ENCODE results near the gene PDE9A.
"Not testable (repeated sequence)": the region's sequence is repeated elsewhere in the genome, so short reads cannot be mapped to it uniquely, and the experiment has no call there.

PDE9A gene

GRCh38 chr21:42794551-42794950, 141.1 kb downstream of the PDE9A start:
- TF ChIP-seq CTCF (IDR thresholded peaks at IDR 0.05; ENCODE audit: extremely low read depth, missing control alignments) = no peak
- no peak for DNase-seq (ENCODE audit: low spot score)

GRCh38 chr21:42796327-42797062, 143.1 kb downstream of the PDE9A start:
- TF ChIP-seq CTCF (IDR thresholded peaks at IDR 0.05; ENCODE audit: extremely low read depth, missing control alignments) = no peak

GRCh38 chr21:42797522-42797921, 144.1 kb downstream of the PDE9A start:
- TF ChIP-seq CTCF (IDR thresholded peaks at IDR 0.05; ENCODE audit: extremely low read depth, missing control alignments) = no peak
- no peak for DNase-seq (ENCODE audit: low spot score)

More at GRCh38 chr21:42796327-42797062, 143.1 kb downstream of the PDE9A start:
- no peak for DNase-seq (ENCODE audit: low spot score)

DNA sequence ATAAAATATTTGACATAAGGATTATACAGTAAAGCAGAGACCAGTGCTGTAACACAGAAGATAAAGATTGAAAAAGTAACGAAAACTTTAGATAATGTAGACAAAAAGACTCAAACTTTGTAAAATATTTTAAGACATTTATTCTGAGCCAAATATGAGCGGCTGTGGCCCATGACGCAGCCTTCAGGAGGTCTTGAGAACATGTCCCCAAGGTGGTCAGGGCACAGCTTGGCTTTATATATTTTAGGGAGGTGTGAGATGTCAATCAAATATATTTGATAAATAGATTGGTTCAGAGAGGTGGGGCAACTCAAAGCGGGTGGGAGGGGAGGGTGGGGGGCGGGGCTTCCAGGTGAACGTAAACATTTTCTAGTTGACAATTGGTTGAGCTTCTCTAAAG, 144.7 kb downstream of the PDE9A start:
- TF ChIP-seq CTCF (IDR thresholded peaks at IDR 0.05; ENCODE audit: extremely low read depth, missing control alignments) = no peak
- no peak for DNase-seq (ENCODE audit: low spot score)

GRCh38 chr21:42799516-42799915, 146.1 kb downstream of the PDE9A start:
- no peak for TF ChIP-seq CTCF (IDR thresholded peaks at IDR 0.05; ENCODE audit: extremely low read depth, missing control alignments)
- DNase-seq (ENCODE audit: low spot score) = no peak

DNA sequence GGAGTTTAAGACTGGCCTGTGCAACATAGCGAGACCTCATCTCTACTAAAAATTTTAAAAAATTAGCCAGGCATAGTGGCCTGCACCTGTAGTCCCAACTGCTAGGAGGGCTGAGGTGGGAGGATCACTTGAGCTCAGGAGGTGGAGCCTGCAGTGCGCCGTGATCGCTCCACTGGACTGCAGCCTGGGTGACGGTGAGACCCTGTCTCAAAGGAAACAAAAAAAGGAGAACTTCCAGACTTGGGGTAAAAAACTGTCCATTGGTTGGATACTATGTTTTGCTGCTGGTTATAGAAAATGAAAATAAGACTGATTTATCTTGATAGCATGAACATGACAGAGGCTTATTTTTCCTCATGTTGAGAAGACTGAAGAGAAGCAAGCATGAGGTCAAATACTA, 146.5 kb downstream of the PDE9A start:
- no peak for DNase-seq (ENCODE audit: low spot score)
- TF ChIP-seq CTCF (IDR thresholded peaks at IDR 0.05; ENCODE audit: extremely low read depth, missing control alignments) = no peak

DNA sequence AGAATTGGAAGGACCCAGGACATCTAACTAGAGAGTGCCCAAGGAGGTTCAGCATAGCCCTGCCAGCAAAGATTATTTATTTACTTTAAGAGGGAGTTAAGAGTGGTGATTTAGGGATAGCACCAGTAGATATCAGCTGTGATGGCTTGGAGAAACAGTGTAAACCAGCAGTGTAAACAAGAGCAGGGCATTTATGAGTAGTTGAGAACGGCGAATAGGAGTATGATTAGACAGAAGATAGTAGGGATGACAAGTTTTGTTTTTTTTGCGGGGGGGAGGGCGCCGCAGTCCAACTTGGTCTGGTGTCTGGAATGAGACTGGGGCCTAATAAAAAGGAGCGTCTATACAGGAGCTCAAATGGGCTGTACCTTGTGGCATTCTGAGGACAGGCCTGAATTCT, 148.2 kb downstream of the PDE9A start:
- not testable (repeated sequence) for DNase-seq (ENCODE audit: low spot score)

DNA sequence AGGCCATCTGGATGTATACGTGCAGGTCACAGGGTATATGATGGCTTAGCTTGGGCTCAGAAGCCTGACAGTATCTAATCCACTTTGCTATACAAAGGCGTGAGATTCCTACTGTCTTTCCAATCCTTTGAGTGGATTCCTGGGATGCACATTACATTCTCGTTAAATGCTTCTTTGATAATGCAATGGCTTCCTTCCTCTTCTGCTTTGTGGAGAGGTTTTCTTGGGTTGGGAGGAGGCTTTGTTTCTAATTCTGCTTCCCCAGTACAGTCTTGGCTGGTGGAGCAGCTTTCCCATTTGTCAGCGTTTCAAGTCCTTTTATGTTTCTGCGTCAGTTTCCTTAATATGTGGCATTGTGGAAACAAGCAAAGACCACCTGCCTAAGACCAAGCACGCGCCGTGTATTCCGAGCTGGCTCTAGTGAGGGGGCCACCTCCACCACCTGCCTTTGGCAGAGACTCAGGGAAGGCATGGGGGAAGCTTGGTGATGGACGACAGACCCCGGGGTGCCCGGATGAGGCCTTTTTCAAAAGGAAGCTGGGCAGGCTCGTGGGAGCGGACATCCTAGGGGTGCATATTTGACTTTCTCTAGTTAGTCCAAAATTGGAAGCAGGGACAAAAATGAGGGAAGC, 153.2 kb downstream of the PDE9A start:
- TF ChIP-seq CTCF (IDR thresholded peaks at IDR 0.05; ENCODE audit: extremely low read depth, missing control alignments) = no peak
- no peak for DNase-seq (ENCODE audit: low spot score)

DNA sequence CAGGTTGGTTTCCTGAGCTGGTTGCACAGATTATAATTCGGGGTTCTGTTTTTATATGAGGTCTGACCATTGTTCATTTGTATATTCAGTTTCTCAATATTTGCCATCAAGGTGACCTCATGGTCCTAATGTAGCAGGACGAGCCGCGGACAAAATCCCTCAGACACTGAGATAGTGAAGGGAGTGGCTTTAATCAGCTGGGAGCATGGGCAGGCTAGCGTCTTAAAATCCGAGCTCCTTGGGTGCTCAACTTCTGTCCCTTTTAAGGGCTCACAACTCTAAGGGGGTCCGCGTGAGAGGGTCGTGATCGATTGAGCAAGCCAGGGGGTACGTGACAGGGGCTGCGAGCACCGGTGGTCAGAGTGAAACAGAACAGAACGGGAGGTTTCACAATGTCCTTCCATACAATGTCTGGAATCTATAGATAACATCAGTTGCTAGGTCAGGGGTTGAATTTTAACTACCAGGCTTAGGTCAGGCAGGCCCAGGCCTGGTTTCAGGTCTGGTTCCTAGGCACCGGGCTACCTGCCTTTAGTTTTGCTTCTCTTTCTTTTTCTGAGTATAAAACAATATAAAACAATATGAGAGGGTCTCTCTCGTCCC, 154.0 kb downstream of the PDE9A start:
- not testable (repeated sequence) for DNase-seq (ENCODE audit: low spot score)
